ENCODE data around the gene CCL14. TPM values are rescaled to one million over a fixed set of nuclear protein-coding genes. Genes with fewer than 3 reads are reported as not detected.
A peak's percentile ranks its signal among the peaks of the same experiment; 100 is the strongest.

CCL14 gene
- total and polyA plus RNA-seq, 2 donors from 2014 or later: 14.2 to 134 TPM

- no peaks in the 10 kb centered on the region for H3K27me3 ChIP-seq (ENCODE audit: control insufficient read depth, insufficient read depth, low read length)
- no peak overlapping the region for H3K4me3 ChIP-seq (ENCODE audit: low read length in 3 of 3)
- FAIRE-seq (no peak), DNase-seq (no peak)
- H3K36me3 ChIP-seq (ENCODE audit: control insufficient read depth in 2 of 3, insufficient read depth in 3 of 3, low read length in 3 of 3): no peaks in the 10 kb centered on the region
- H3K27ac ChIP-seq (ENCODE audit: low read depth in 2 of 2, low read length in 2 of 2): no peak overlapping the region
- H3K4me1 ChIP-seq (ENCODE audit: control insufficient read depth in 2 of 3, insufficient read depth in 2 of 3, low read depth in 1 of 3, low read length in 3 of 3): peaks cover 0 to 14% (median 14%) of the 10 kb centered on the region in 3 donors
- intact Hi-C loops (cut with DNase I): no loop called here
- TF ChIP-seq, protein P1, sequence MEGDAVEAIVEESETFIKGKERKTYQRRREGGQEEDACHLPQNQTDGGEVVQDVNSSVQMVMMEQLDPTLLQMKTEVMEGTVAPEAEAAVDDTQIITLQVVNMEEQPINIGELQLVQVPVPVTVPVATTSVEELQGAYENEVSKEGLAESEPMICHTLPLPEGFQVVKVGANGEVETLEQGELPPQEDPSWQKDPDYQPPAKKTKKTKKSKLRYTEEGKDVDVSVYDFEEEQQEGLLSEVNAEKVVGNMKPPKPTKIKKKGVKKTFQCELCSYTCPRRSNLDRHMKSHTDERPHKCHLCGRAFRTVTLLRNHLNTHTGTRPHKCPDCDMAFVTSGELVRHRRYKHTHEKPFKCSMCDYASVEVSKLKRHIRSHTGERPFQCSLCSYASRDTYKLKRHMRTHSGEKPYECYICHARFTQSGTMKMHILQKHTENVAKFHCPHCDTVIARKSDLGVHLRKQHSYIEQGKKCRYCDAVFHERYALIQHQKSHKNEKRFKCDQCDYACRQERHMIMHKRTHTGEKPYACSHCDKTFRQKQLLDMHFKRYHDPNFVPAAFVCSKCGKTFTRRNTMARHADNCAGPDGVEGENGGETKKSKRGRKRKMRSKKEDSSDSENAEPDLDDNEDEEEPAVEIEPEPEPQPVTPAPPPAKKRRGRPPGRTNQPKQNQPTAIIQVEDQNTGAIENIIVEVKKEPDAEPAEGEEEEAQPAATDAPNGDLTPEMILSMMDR (IDR thresholded peaks at IDR 0.05; ENCODE audit: borderline replicate concordance, extremely low read depth, insufficient read depth): no peak
- H3K9ac ChIP-seq (ENCODE audit: low read length in 3 of 3): no peak overlapping the region
- no peaks in the 10 kb centered on the region for H3K9me3 ChIP-seq (ENCODE audit: control insufficient read depth in 2 of 3, insufficient read depth in 1 of 3, low read length in 3 of 3)
Measured at GRCh38 chr17:35972066-35972465, 14.5 kb downstream of the CCL14 start.

GRCh38 chr17:35969558-35970380 lies 16.8 kb downstream of the CCL14 start:
- H3K27me3 ChIP-seq (ENCODE audit: control insufficient read depth, insufficient read depth, low read length): no peaks in the 10 kb centered on the region
- FAIRE-seq: no peak
- H3K4me3 ChIP-seq (ENCODE audit: low read length in 3 of 3): no peak overlapping the region
- TF ChIP-seq, protein P1 (IDR thresholded peaks at IDR 0.05; ENCODE audit: borderline replicate concordance, extremely low read depth, insufficient read depth): peak; percentile 95
- H3K27ac ChIP-seq (ENCODE audit: low read depth in 2 of 2, low read length in 2 of 2): no peak overlapping the region
- no peaks in the 10 kb centered on the region for H3K9me3 ChIP-seq (ENCODE audit: control insufficient read depth in 2 of 3, insufficient read depth in 1 of 3, low read length in 3 of 3)
- H3K4me1 ChIP-seq (ENCODE audit: control insufficient read depth in 2 of 3, insufficient read depth in 2 of 3, low read depth in 1 of 3, low read length in 3 of 3): peaks cover 0 to 14% (median 12%) of the 10 kb centered on the region in 3 donors
- H3K9ac ChIP-seq (ENCODE audit: low read length in 3 of 3): no peak overlapping the region
- no peaks in the 10 kb centered on the region for H3K36me3 ChIP-seq (ENCODE audit: control insufficient read depth in 2 of 3, insufficient read depth in 3 of 3, low read length in 3 of 3)
- peak in 4 of 5 donors; percentile 88 to 94 (median 92) for DNase-seq
- intact Hi-C loops (cut with DNase I): no loop called here

- H3K36me3 ChIP-seq (ENCODE audit: control insufficient read depth in 2 of 3, insufficient read depth in 3 of 3, low read length in 3 of 3): no peaks in the 10 kb centered on the region
- H3K4me3 ChIP-seq (ENCODE audit: low read length in 3 of 3): no peak overlapping the region
- DNase-seq (no peak), FAIRE-seq (no peak)
- no peak overlapping the region for H3K9ac ChIP-seq (ENCODE audit: low read length in 3 of 3)
- H3K4me1 ChIP-seq (ENCODE audit: control insufficient read depth in 2 of 3, insufficient read depth in 2 of 3, low read depth in 1 of 3, low read length in 3 of 3): peaks cover 0 to 12% (median 8%) of the 10 kb centered on the region in 3 donors
- H3K27ac ChIP-seq (ENCODE audit: low read depth in 2 of 2, low read length in 2 of 2): no peak overlapping the region
- TF ChIP-seq, protein P1 (IDR thresholded peaks at IDR 0.05; ENCODE audit: borderline replicate concordance, extremely low read depth, insufficient read depth): no peak
- intact Hi-C loops (cut with DNase I): no loop called here
- no peaks in the 10 kb centered on the region for H3K9me3 ChIP-seq (ENCODE audit: control insufficient read depth in 2 of 3, insufficient read depth in 1 of 3, low read length in 3 of 3)
- H3K27me3 ChIP-seq (ENCODE audit: control insufficient read depth, insufficient read depth, low read length): no peaks in the 10 kb centered on the region
Measured at GRCh38 chr17:35968520-35969054, 17.9 kb downstream of the CCL14 start.
